A549 treated with DMSO at 1 μM for 4 hours (cell line): ENCODE measurements around the gene TMPRSS11E. TPM values are rescaled to one million over a fixed set of nuclear protein-coding genes. Genes with fewer than 3 reads are reported as not detected.

Experiments
- total RNA-seq: library from RNA; stranded (reverse); fragments of 200-300 nt; extraction: Qiagen RNA extraction; gene quantifications from 5 replicates; pipeline ENCODE4 v1.2.3, GENCODE V29; 2022; ENCODE audit warnings: low read depth

Gene TMPRSS11E, protein sequence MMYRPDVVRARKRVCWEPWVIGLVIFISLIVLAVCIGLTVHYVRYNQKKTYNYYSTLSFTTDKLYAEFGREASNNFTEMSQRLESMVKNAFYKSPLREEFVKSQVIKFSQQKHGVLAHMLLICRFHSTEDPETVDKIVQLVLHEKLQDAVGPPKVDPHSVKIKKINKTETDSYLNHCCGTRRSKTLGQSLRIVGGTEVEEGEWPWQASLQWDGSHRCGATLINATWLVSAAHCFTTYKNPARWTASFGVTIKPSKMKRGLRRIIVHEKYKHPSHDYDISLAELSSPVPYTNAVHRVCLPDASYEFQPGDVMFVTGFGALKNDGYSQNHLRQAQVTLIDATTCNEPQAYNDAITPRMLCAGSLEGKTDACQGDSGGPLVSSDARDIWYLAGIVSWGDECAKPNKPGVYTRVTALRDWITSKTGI
- total RNA-seq: not detected in 5 replicates

DNA sequence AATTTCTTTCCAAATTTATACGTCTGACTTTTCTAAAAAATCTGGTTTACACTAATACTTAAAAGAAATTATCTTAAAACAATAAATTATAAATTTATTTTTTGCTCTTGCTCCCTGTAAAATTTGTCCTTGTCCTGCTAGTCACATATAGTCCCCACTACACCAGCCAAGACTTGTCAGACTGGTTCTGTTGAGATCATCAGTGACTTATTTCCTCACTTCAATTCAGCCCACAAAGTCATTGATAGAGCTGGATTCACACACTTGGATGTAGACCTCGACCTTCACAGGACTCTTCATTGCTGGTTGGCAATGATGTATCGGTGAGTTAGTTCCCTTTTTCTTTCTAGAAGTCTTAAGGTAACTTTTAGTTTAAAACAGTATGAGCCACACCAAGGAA, at the start of gene TMPRSS11E:
Gene TMPRSS11E, plus strand, starts transcription at position 263 of the 400 bp plus-strand sequence. Its CDS starts 50 bp downstream, at position 313.

Other genes starting within 250 kb of the TMPRSS11E start
- 0.04 TPM in 1 of 5 replicates, not detected in the others for gene TMPRSS11B, start 201.8 kb upstream of the TMPRSS11E start, total RNA-seq
- gene YTHDC1, start 97.4 kb upstream of the TMPRSS11E start, total RNA-seq: 33.4 to 38.6 TPM (median 36.3 TPM) in 5 replicates
- not detected in 5 replicates for gene UGT2B17, start 128.9 kb downstream of the TMPRSS11E start, total RNA-seq
- gene UGT2B15, start 223.2 kb downstream of the TMPRSS11E start, total RNA-seq: 0.06 to 0.11 TPM (median 0.08 TPM) in 4 of 5 replicates, not detected in the other